NCI-H526 treated with DMSO at 0.1 percent for 48 hours (cell line): ENCODE data around the gene RMDN3.

Experiments
- DNase-seq: peaks from one replicate; lab custom pipeline; 2025; lab: John Stamatoyannopoulos, UW

RMDN3 gene, protein sequence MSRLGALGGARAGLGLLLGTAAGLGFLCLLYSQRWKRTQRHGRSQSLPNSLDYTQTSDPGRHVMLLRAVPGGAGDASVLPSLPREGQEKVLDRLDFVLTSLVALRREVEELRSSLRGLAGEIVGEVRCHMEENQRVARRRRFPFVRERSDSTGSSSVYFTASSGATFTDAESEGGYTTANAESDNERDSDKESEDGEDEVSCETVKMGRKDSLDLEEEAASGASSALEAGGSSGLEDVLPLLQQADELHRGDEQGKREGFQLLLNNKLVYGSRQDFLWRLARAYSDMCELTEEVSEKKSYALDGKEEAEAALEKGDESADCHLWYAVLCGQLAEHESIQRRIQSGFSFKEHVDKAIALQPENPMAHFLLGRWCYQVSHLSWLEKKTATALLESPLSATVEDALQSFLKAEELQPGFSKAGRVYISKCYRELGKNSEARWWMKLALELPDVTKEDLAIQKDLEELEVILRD

GRCh38 chr15:40754883-40755811 is at the start of gene RMDN3:
TSS of gene RMDN3 (minus strand) at chr15:40755254. CDS start at chr15:40754783, 471 bp downstream.
- peak; percentile 91 for DNase-seq

DNA sequence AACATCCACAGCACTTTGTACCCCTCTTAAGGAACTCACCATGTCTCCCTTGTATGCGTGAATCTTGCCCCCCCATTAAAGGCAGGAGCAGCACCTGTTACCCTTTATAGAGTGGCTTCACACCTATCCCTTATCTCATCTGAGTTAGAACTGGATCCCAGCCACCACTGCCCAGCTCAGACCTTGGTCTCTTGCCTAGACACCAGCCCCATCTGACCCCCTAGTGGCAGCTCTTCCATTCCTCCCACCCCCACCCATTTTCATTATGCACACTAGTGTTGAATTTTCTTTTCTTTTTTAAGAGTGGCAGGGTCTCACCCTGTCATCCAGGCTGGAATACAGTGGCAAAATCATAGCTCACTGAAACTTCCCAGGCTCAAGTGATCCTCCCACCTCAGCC is 48.6 kb upstream of the RMDN3 start:
- no peak for DNase-seq

DNA sequence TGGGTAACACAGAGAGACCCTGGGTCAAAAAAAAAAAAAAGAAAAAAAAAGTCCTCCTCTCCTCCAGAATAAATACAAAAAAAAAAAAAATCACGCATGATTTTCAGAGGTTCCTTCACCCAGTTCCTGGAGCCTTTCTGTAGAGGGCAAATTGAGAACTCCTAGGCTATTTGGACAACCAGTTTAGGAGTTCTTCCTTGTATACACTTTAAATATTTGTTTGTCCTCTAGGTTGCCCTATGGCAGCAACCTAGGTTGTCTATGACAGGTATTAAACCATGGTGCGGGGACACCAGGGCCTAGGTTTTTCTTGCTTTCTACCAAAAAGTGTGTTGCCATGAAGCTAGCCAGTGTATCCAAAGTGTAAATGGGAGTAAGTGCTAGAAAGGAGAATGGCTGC is 48.0 kb upstream of the RMDN3 start:
- DNase-seq, result no peak

GRCh38 chr15:40799523-40799922 is 44.5 kb upstream of the RMDN3 start:
- no peak for DNase-seq

GRCh38 chr15:40796512-40796911 is 41.5 kb upstream of the RMDN3 start:
- no peak for DNase-seq

DNA sequence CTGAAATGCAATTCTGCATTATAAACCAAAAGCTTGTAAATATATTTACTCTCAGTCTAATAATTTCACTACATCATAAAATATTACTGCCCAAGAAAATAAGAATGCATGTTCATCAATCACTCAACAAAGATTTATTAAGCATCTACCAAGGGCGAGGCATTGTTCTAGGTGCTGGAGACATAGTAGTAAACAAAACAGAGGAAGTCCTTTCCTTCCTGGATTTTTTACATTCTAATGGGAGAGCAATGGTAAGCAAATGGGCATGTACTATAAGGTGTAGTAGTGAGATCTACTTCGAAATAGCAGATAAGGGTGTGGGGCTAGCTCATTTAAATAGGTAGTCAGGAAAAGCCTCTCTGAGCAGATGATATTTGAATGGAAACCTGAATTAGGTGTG is 41.0 kb upstream of the RMDN3 start:
- DNase-seq, result peak; percentile 38

DNA sequence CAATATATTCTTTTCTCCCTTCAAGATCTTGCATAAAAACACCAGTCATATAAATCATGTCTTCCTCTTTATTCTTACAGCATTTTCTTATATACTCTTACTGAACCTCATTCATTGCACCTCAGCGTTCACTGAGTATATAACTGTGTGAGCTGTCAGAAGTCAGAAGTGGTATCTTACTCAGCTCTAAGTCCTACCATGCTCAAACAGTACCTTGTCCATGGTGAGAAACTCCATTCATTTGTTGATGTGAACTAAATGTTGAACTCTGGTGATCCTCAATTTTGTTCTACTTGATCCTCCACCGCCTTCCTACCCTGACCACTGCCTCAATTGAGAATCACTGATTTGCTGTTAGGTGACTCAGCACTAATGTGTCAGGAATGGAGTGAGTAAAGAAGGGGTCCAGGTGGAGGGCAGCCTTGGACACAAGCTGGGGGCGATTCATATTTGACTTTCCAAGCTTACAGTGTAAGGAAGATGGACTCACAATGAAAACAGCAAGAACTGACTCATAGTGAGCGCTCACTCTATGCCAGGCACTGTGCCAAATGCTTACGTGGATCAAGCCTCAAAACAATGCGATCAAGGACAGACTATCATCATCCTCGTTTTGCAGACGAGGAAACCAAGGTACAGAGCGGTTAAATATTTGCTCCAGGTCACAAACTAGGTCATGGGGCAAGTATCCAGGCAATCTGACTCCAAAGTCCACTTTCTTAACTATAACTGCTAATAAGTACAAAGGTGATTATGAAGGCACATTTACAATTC is 38.3 kb upstream of the RMDN3 start:
- DNase-seq, result no peak

GRCh38 chr15:40792394-40792793 is 37.3 kb upstream of the RMDN3 start:
- DNase-seq, result no peak

DNA sequence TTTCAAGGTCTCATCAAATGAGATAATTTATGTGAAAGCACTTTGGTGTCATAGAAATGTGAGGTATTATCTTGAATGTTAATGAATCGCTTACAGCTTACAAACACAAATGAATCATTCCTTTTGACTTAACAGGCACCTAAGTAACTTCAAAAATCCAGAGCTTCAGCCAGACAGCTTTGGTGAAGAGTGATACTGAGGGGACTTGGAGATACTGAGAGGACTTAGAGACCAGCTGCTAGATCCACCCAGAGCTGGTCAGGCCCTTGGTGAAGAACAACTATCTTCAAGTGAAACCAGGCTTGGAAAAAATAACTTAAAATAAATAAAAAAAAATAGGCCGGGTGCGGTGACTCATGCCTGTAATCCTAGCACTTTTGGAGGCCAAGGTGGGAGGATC is 35.7 kb upstream of the RMDN3 start:
- DNase-seq, result no peak

- DNase-seq, result no peak
Observed at GRCh38 chr15:40789999-40790398, 34.9 kb upstream of the RMDN3 start.

DNA sequence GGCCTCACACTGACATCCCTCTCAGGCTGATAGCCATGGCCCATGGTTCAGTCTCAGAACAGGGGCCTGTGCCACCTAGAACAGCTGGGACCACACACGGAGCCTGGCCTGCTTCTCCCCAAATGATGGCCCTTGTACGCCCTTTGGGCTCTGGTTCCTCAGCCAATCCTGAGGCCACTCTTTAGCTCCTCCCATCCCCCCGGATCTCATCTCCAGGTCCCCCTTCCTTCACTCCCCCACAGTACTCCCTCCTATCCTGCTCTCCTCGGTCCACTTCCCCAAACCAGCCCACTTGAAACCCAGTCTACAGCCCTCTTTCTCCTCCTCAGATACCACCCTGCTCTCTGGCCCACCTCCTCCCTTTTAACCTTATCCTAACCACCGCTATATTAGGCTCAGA is 34.1 kb upstream of the RMDN3 start:
- DNase-seq, result no peak

DNA sequence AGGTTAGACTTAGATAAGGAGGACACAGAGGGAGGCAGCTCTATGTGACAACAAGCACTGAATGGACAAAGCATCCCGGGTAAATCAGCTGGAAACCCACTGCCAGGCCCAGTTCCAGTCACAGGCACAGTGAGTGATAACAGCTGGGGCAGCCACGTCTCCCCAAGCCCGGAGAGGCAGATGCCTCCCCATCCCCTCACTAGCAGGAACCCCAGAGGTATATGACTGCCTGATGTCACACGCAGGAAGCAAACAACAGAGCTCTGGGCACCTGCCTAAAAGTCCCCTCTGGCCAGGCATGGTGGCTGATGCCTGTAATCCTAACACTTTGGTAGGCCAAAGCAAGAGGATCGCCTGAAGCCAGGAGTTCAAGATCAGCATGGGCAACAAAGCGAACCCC is 32.9 kb upstream of the RMDN3 start:
- no peak for DNase-seq

DNA sequence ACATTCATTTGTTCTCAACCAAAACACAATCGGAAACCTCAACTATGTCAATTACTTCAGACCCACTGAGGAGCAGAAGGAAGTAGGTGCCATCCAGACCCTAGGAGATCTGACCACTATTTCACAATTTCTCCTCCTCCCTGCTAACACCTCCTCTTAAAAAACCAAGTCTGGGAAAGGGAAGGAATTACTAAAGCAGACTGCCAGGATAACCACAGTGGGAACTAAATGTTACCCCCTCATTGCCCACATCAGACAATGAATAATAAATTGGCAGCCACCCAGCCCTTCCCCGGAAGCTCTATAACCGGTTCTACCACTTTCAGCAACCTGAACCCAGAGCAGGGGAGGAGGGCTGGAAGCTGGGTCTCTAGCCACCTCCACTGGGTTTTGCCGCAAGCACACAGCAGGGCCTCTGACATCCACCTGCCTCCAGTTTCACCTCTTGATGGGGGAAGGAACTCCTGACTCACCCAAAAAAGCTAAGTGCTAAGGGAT is 32.3 kb upstream of the RMDN3 start:
- peak; percentile 91 for DNase-seq

- DNase-seq, result no peak
Observed at GRCh38 chr15:40785814-40786213, 30.8 kb upstream of the RMDN3 start.

DNA sequence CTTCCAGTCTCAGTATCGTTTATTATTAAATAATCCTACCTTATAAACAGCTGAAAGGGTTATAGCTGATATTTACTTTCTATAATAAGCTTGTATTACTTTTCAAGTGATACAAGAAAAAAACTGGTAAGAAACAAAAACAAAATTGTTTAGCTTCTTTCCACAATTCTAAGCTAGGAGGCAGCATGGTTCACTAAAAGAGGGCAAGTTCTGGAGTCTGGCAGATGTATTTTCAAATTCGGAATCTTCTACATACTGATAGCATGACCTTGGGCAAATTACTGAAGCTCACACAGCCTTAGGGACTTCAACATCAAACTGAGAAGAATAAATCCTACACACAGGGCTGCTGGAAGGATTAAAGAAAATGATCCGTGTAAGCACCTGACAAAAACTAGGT is 30.1 kb upstream of the RMDN3 start:
- no peak for DNase-seq

- DNase-seq, result peak; percentile 59
Observed at GRCh38 chr15:40782609-40783227, 27.7 kb upstream of the RMDN3 start.

- DNase-seq, result no peak
Observed at GRCh38 chr15:40776537-40777141, 21.6 kb upstream of the RMDN3 start.

- no peak for DNase-seq
Observed at GRCh38 chr15:40775740-40776536, 20.9 kb upstream of the RMDN3 start.

DNA sequence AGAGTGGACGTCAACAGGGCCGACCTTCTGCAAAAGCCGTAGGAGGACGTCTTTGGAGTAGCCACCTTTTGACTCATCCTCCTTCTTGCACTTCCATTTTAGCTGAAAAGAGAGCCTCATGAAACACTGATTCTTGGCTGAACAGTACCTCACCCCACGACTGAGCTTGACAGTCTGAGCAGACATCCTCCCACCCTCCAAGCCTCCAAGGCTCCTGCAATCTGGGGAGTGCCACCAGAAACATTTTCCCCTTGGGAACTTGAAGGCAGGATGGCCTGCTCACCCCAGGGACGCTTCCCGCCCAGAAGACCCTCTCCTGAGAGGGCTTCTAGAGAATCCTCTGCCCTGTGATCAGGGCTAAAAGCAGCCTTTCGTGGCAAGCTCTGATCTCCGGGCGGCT is 20.0 kb upstream of the RMDN3 start:
- no peak for DNase-seq

- DNase-seq, result no peak
Observed at GRCh38 chr15:40773902-40774301, 18.8 kb upstream of the RMDN3 start.
